HuH-7 (cell line): ENCODE data around the gene MAB21L2.

Experiments
- DNase-seq: peaks from one replicate; pipeline ENCODE4 v3.0.0; 2011; ENCODE audit warnings: low spot score

The MAB21L2 gene

GRCh38 chr4:150577796-150578195, 4.2 kb upstream of the MAB21L2 start:
- DNase-seq = no peak

- no peak for DNase-seq
These were observed 3.0 kb upstream of the MAB21L2 start for GRCh38 chr4:150578745-150579501.

- no peak for DNase-seq
These were observed 2.3 kb upstream of the MAB21L2 start for GRCh38 chr4:150579551-150580234.

- no peak for DNase-seq
These were observed 1.6 kb upstream of the MAB21L2 start for GRCh38 chr4:150580306-150580705.

- no peak for DNase-seq
These were observed 820 bp upstream of the MAB21L2 start for GRCh38 chr4:150581056-150581605.

- peak; percentile 90 for DNase-seq
These were observed 305 bp upstream of the MAB21L2 start for GRCh38 chr4:150581641-150582051.

- DNase-seq = peak; percentile 42
These were observed 929 bp downstream of the MAB21L2 start for GRCh38 chr4:150582873-150583286.

- DNase-seq = peak; percentile 35
These were observed 1.5 kb downstream of the MAB21L2 start for GRCh38 chr4:150583287-150584110.

GRCh38 chr4:150584111-150584915, 2.4 kb downstream of the MAB21L2 start:
- no peak for DNase-seq

GRCh38 chr4:150585611-150586010, 3.7 kb downstream of the MAB21L2 start:
- DNase-seq = no peak

- DNase-seq = no peak
These were observed 4.3 kb downstream of the MAB21L2 start for GRCh38 chr4:150586162-150586810.

GRCh38 chr4:150588316-150588715, 6.4 kb downstream of the MAB21L2 start:
- no peak for DNase-seq

- DNase-seq = no peak
These were observed 7.2 kb downstream of the MAB21L2 start for GRCh38 chr4:150589157-150589556.

- no peak for DNase-seq
These were observed 8.7 kb downstream of the MAB21L2 start for GRCh38 chr4:150590631-150591030.

- DNase-seq = no peak
These were observed 9.5 kb downstream of the MAB21L2 start for GRCh38 chr4:150591406-150591805.

- DNase-seq = no peak
These were observed 10.0 kb downstream of the MAB21L2 start for GRCh38 chr4:150591904-150592303.

- no peak for DNase-seq
These were observed 12.0 kb downstream of the MAB21L2 start for GRCh38 chr4:150593996-150594395.

GRCh38 chr4:150598909-150599308, 17.0 kb downstream of the MAB21L2 start:
- DNase-seq = no peak

- no peak for DNase-seq
These were observed 17.6 kb downstream of the MAB21L2 start for GRCh38 chr4:150599547-150599946.

GRCh38 chr4:150600812-150601445, 19.0 kb downstream of the MAB21L2 start:
- no peak for DNase-seq
